ENCODE data around the gene TMEM213. TPM values are rescaled to one million over a fixed set of nuclear protein-coding genes. Genes with fewer than 3 reads are reported as not detected.
A peak's percentile ranks its signal among the peaks of the same experiment; 100 is the strongest.

TMEM213 gene
- total RNA-seq, 6 experiments from 2014 or later = not detected

DNA sequence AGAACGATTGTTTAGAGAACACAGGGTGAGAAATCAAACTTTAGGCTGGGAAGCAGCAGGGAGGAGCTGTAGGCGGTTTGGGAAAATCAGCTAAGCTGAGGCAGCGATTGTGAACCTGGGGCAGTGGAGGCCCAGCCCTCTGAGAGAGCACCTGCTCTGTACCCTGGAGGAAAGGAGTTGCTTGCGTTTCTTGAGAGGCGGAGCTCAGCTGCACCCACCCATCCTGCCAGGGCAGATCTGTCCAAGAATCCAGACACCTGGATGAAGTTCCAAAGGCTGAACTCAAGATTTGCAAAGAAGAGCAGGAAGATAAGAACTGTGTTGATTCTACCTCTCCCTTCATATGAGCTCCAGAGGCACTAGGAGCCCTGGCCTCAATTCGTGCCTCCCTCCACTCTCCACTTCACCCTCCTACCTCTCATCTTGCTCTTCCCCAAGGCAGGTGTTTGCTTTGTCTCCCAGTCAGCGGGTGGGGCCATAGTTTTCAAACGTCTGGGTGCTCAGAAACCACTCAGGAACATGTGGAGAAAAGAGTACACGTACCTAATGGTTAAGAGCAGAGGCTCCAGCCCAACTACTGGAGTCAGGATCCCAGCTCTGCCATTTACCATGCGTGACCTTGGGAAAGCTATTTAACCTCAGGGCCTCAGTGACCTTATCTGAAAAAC is 21.5 kb upstream of the TMEM213 start:
- Mint-ChIP-seq H3K4me3 (no peak overlapping the region; the same call in 1 of the 2 replicates), H3K36me3 (ENCODE audit: low read depth) (0 out of 2 replicates have a peak, but pooled peaks cover 3% of the 10 kb centered on the region), H3K4me1 (ENCODE audit: low read depth) (no peaks in the 10 kb centered on the region), H3K27ac (no peak overlapping the region), H3K27me3 (ENCODE audit: insufficient read depth) (peaks cover 7% of the 10 kb centered on the region), H3K9me3 (no peaks in the 10 kb centered on the region)
- TF ChIP-seq CTCF (IDR thresholded peaks at IDR 0.05) = no peak
- no peak for DNase-seq

DNA sequence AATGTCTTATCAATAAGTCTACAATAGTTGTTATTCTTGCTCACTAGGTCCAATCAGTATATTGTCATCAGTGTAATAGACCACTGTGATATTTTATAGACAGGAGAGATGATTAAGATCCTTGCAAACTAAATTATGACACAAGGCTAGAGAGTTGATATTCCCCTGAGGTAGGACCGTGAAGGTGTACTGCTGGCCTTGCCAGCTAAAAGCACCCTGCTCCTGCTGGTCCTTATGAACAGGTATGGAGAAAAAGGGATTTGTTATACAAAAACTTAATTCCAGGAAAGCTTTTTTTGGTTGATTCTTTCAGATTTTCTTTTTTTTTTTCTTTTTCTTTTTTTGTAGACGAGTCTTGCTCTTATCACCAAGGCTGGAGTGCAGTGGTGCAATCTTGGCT is 16.8 kb upstream of the TMEM213 start:
- Mint-ChIP-seq H3K27ac (no peak overlapping the region), H3K36me3 (ENCODE audit: low read depth) (0 out of 2 replicates have a peak, but pooled peaks cover 4% of the 10 kb centered on the region), H3K4me3 (no peak overlapping the region), H3K27me3 (ENCODE audit: insufficient read depth) (peaks cover 4% of the 10 kb centered on the region), H3K4me1 (ENCODE audit: low read depth) (peaks cover 17% of the 10 kb centered on the region), H3K9me3 (no peaks in the 10 kb centered on the region)
- TF ChIP-seq CTCF (IDR thresholded peaks at IDR 0.05) = no peak
- no peak for DNase-seq

- peak; percentile 12 for DNase-seq
- no peak for TF ChIP-seq CTCF (IDR thresholded peaks at IDR 0.05)
- Mint-ChIP-seq H3K9me3 (peaks cover 5% of the 10 kb centered on the region; the same call in 1 of the 2 replicates), H3K27me3 (ENCODE audit: insufficient read depth) (peaks cover 2% of the 10 kb centered on the region; the same call in 1 of the 2 replicates), H3K4me1 (ENCODE audit: low read depth) (peaks cover 24% of the 10 kb centered on the region), H3K4me3 (0 out of 2 replicates have a peak overlapping the region, but pooled peaks have one; percentile 29), H3K36me3 (ENCODE audit: low read depth) (0 out of 2 replicates have a peak, but pooled peaks cover 9% of the 10 kb centered on the region), H3K27ac (peak overlapping the region; percentile 49)
Observed at GRCh38 chr7:138784692-138785091, 13.1 kb upstream of the TMEM213 start.

- Mint-ChIP-seq H3K4me1 (ENCODE audit: low read depth) (peaks cover 24% of the 10 kb centered on the region), H3K36me3 (ENCODE audit: low read depth) (0 out of 2 replicates have a peak, but pooled peaks cover 9% of the 10 kb centered on the region), H3K27me3 (ENCODE audit: insufficient read depth) (peaks cover 2% of the 10 kb centered on the region; the same call in 1 of the 2 replicates), H3K4me3 (peak overlapping the region; percentile 81), H3K9me3 (peaks cover 5% of the 10 kb centered on the region; the same call in 1 of the 2 replicates), H3K27ac (peak overlapping the region; percentile 86)
- DNase-seq = peak; percentile 52
- peak; percentile 36; the same call in 1 of the 2 replicates for TF ChIP-seq CTCF (IDR thresholded peaks at IDR 0.05)
Observed at GRCh38 chr7:138785587-138786437, 12.0 kb upstream of the TMEM213 start.

DNA sequence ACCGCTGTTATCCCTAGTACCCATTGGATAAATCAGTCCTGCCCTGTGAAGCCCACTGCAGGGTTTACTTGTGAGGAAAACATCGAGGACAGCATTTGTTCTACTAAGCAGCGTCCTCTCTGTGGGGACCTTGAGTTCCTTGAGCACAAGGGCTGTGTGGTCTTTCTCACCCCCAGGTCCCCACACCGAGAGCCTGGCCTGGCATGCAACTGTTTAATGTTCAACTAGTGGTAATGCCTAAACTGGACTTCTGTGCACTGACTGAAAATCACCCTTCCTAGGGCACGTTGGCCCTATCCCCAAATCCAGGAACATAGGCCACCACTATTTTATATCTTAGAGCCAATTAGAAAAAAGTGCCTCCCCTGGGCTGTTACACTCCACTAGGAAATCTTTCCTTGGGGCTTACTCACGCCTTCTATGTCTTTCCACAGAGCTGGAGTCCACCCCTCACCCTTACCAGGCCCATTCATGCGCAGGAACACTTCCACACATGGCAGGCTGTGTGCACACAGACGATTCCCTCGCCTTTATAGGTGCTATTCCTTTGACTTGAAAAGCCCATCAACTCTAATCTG is 1.7 kb upstream of the TMEM213 start:
- Mint-ChIP-seq H3K27me3 (ENCODE audit: insufficient read depth) (peaks cover 33% of the 10 kb centered on the region), H3K9me3 (no peaks in the 10 kb centered on the region)
- no peak for DNase-seq

More for the DNA sequence above, 1.7 kb upstream of the TMEM213 start:
- Mint-ChIP-seq H3K27ac (no peak overlapping the region), H3K36me3 (ENCODE audit: low read depth) (no peaks in the 10 kb centered on the region), H3K4me3 (no peak overlapping the region), H3K4me1 (ENCODE audit: low read depth) (no peaks in the 10 kb centered on the region)
- no peak for TF ChIP-seq CTCF (IDR thresholded peaks at IDR 0.05)

Data from HFFc6 (cell line).